ENCODE measurements around the gene ANP32D.
"Not testable (repeated sequence)": the region's sequence is repeated elsewhere in the genome, so short reads cannot be mapped to it uniquely, and the experiment has no call there.

ANP32D gene

DNA sequence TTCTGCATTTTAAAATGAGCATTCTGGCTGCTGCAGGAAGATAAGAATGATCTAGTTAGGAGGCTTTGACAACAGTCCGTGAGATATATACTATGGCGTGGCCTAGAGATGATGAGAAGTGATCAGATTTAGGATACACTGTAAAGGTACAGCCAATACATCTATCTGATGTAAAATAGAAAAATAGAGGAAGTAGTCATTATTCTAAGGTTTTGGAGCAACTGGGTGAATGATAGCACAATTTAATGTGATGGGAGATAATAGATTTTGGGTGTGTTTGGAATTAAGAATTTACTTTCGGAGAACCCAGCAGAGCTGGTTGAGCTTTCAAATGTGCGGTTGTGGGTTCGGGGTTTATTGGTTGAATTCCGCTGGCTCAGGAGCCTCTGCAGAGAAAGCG lies at the start of gene ANP32D:
TSS of gene ANP32D (plus strand) at position 301 of the 400 bp plus-strand sequence. CDS start 106 bp downstream, outside the sequence.
- Mint-ChIP-seq H3K36me3 (ENCODE audit: low read depth) (peaks cover 14% of the 10 kb centered on the region), H3K4me3 (peak within 1 kb of the TSS; percentile 46), H3K4me1 (no peaks in the 10 kb centered on the region), H3K27me3 (ENCODE audit: low read depth, poor library complexity) (peaks cover 18% of the 10 kb centered on the region), H3K27ac (no peak within 1 kb of the TSS), H3K9me3 (peaks cover 83% of the 10 kb centered on the region)
- no peak for TF ChIP-seq CTCF (IDR thresholded peaks at IDR 0.05)
- DNase-seq, result no peak

DNA sequence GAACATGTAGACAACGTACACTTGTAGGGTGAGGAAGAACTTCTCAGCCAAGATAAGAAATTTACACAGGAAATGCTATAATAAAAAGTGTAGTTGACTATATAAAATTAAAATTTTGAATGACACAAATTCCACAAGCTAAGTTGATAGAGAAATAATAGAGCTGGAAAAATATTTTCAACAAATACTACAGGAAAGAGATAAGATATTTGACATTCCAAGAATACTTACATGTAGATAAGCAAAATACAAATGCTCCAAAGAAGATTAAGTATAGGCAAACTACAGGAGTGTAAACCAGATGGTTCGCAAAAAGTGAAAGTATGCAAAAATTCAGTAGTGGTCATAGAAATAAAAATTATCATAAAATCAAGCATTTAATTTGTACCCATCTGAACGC lies 49.2 kb upstream of the ANP32D start:
- Mint-ChIP-seq H3K4me3 (no peak overlapping the region), H3K27me3 (ENCODE audit: low read depth, poor library complexity) (peaks cover 5% of the 10 kb centered on the region), H3K4me1 (no peaks in the 10 kb centered on the region), H3K27ac (no peak overlapping the region), H3K36me3 (ENCODE audit: low read depth) (no peaks in the 10 kb centered on the region), H3K9me3 (peaks cover 5% of the 10 kb centered on the region)
- DNase-seq, result no peak
- TF ChIP-seq CTCF (IDR thresholded peaks at IDR 0.05), result no peak

GRCh38 chr12:48424644-48425043 lies 47.7 kb upstream of the ANP32D start:
- H3K9me3 Mint-ChIP-seq, result peaks cover 20% of the 10 kb centered on the region
- peaks cover 4% of the 10 kb centered on the region for H3K27me3 Mint-ChIP-seq (ENCODE audit: low read depth, poor library complexity)
- H3K36me3 Mint-ChIP-seq (ENCODE audit: low read depth), result no peaks in the 10 kb centered on the region
- H3K27ac Mint-ChIP-seq, result no peak overlapping the region
- no peak overlapping the region for H3K4me3 Mint-ChIP-seq
- no peak for DNase-seq
- no peak for TF ChIP-seq CTCF (IDR thresholded peaks at IDR 0.05)
- no peaks in the 10 kb centered on the region for H3K4me1 Mint-ChIP-seq

- not testable (repeated sequence) for H3K27ac Mint-ChIP-seq; DNase-seq; H3K36me3 Mint-ChIP-seq (ENCODE audit: low read depth); H3K4me3 Mint-ChIP-seq; H3K4me1 Mint-ChIP-seq
- H3K27me3 Mint-ChIP-seq (ENCODE audit: low read depth, poor library complexity), result peaks cover 22% of the 10 kb centered on the region
- peaks cover 76% of the 10 kb centered on the region for H3K9me3 Mint-ChIP-seq
Measured at GRCh38 chr12:48434016-48434415, 38.3 kb upstream of the ANP32D start.

- H3K4me3 Mint-ChIP-seq, result no peak overlapping the region
- no peaks in the 10 kb centered on the region for H3K4me1 Mint-ChIP-seq
- no peak overlapping the region for H3K27ac Mint-ChIP-seq
- DNase-seq, result no peak
- H3K9me3 Mint-ChIP-seq, result peaks cover 25% of the 10 kb centered on the region
- no peaks in the 10 kb centered on the region for H3K36me3 Mint-ChIP-seq (ENCODE audit: low read depth)
- no peak for TF ChIP-seq CTCF (IDR thresholded peaks at IDR 0.05)
- peaks cover 36% of the 10 kb centered on the region for H3K27me3 Mint-ChIP-seq (ENCODE audit: low read depth, poor library complexity)
Measured at GRCh38 chr12:48441069-48441468, 31.3 kb upstream of the ANP32D start.

DNA sequence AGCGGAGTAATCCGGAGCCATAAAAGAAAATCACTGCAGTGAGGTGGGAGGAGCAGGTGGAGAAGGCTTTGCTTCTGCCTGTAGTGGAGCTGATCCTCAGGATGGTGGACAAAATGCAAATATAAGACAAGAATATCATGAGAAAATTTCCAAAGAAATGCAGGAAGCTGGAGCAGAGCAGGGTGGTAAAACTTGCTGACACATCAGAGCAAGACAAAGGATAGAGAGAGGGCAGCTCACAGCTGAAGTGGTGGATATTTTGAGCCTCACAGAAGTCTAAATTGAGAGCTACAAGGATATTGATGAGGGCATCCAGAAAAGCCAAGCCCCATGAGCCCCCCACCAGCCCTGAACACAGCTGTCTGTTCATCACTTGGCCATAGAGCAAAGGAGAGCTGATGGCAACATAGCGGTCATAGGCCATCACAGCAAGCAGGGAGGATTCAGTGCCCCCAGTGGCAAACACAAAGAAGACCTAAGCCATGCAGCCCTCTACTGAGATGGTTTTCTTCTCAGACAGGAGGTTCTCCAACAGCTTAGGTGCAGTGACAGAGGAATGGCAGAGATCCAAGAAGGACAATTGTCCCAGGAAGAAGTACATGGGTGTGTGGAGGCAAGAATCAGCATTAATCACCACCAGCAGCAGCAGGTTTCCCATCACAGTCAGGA lies 30.0 kb upstream of the ANP32D start:
- TF ChIP-seq CTCF (IDR thresholded peaks at IDR 0.05), result no peak
- DNase-seq, result no peak
- H3K27me3 Mint-ChIP-seq (ENCODE audit: low read depth, poor library complexity), result peaks cover 35% of the 10 kb centered on the region
- H3K36me3 Mint-ChIP-seq (ENCODE audit: low read depth), result no peaks in the 10 kb centered on the region
- H3K4me1 Mint-ChIP-seq, result no peaks in the 10 kb centered on the region
- H3K27ac Mint-ChIP-seq, result no peak overlapping the region
- H3K9me3 Mint-ChIP-seq, result peaks cover 13% of the 10 kb centered on the region
- no peak overlapping the region for H3K4me3 Mint-ChIP-seq

Measured in nephron progenitor cell (in vitro differentiated cells).